GM12892 (cell line): ENCODE results near the gene LCN2.

ENCODE experiments used
- POLR2A ChIP-seq: IDR thresholded peaks from 2 replicates; pipeline ENCODE4 v1.6.1; 2011; ENCODE audit warnings: low read depth, low read length, control low read depth
- POLR2AphosphoS5 ChIP-seq: IDR thresholded peaks from 2 replicates; pipeline ENCODE4 v1.6.1; 2011; ENCODE audit warnings: low read depth, low read length, control low read depth
- TAF1 ChIP-seq: IDR thresholded peaks from 2 replicates; pipeline ENCODE4 v1.6.1; 2011; ENCODE audit warnings: low read depth, mild to moderate bottlenecking, control low read depth, low read length, borderline replicate concordance

DNA sequence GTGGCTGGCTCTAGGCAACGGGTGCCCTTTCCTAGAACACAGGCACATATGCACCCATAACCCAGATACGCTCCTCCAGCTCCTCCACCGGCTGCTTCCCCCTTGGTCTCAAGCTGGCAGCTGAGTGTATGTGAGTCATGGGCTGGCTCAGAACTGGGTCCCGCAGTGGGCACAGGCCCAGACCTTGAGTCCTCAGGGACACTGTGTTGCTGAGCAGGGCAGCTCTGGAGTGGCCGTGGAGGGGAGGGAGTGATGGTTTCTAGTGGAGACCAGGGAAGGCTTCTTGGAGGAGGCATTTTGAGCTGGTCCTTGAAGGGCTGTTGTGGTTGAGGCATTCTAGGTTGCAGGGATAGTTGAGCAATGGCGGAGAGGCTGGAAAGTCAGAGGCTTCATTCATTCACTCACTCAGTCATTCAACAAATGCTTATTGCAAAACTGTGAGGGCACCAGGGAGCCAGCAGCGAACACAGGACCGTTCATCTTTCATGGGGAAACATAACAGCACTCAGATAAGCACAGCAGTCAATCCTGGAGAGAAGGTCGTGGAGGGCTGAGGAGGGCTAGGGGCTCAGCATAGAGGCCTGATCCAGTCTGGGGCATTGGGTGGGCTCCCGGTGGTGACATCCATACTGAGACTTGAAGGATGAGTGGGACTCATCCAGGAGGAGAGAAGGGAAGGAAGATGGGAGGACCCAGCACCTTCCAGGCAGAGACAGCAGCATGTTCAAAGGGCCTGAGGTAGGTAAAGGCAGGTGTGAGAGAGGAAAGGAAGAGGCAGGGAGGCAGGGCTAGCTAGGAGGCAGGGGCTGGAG lies 13.2 kb downstream of the LCN2 start:
- no peak for TF ChIP-seq POLR2A
- TF ChIP-seq POLR2AphosphoS5: no peak
- TF ChIP-seq TAF1: no peak
